ENCODE data around the gene FBXO10.

DNA sequence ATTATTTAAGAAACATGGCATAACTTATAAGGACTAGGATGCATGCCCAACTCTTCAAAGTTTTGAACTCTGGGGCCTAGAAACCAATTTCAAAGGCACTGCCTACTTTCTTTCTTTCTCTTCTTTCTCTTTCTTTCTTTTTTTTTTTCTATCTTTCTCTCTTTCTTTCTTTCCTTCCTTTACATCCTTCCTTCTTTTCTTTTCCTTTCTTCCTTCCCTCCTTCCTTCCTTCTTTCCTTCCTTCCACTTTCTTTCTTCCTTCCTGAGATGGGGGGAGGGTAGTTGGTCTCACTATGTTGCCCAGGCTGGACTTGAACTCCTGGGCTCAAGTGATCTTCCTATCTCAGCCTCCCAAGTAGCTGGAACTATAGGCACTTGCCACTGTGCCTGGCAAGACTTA lies 32.1 kb upstream of the FBXO10 start:
- TF ChIP-seq, protein P1, sequence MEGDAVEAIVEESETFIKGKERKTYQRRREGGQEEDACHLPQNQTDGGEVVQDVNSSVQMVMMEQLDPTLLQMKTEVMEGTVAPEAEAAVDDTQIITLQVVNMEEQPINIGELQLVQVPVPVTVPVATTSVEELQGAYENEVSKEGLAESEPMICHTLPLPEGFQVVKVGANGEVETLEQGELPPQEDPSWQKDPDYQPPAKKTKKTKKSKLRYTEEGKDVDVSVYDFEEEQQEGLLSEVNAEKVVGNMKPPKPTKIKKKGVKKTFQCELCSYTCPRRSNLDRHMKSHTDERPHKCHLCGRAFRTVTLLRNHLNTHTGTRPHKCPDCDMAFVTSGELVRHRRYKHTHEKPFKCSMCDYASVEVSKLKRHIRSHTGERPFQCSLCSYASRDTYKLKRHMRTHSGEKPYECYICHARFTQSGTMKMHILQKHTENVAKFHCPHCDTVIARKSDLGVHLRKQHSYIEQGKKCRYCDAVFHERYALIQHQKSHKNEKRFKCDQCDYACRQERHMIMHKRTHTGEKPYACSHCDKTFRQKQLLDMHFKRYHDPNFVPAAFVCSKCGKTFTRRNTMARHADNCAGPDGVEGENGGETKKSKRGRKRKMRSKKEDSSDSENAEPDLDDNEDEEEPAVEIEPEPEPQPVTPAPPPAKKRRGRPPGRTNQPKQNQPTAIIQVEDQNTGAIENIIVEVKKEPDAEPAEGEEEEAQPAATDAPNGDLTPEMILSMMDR (IDR thresholded peaks at IDR 0.05) = no peak
- no peak for TF ChIP-seq POLR2AphosphoS5 (IDR thresholded peaks at IDR 0.05)
